ENCODE results near the gene GIMAP8. TPM values are rescaled to one million over a fixed set of nuclear protein-coding genes. Genes with fewer than 3 reads are reported as not detected.

Gene GIMAP8
- polyA plus RNA-seq, 1 of the 3 experiments (the other 2 are of a cell fraction) = not detected

GRCh38 chr7:150409300-150410030 lies 41.0 kb upstream of the GIMAP8 start (continued):
- TF ChIP-seq USF1 (IDR thresholded peaks at IDR 0.05; ENCODE audit: borderline replicate concordance, low read depth) (no peak), NRF1 (IDR thresholded peaks at IDR 0.05; ENCODE audit: low read depth, low read length) (no peak), MEF2A (IDR thresholded peaks at IDR 0.05; ENCODE audit: borderline replicate concordance, low read depth) (no peak), GATA2 (CRISPR knock-in tag; IDR thresholded peaks at IDR 0.05) (no peak), RFX5 (IDR thresholded peaks at IDR 0.05; ENCODE audit: low read length) (no peak)

- no peak overlapping the region for H3K4me2 ChIP-seq
- ChIA-PET POLR2A (interaction anchor here (0.9 to 1.5 kb wide), 2 partner anchors 18 to 87 kb away, joined by 3 read pairs; partner anchors contain the start of genes ACTR3C and LRRC61), CTCF (interaction anchor here (1.1 to 2.8 kb wide), 3 partner anchors 9 to 42 kb away, joined by 3 to 19 read pairs (median 6); no protein-coding TSS in a partner anchor)
- no peak for DNase-seq
- no peak overlapping the region for H3K9ac ChIP-seq
- no peaks in the 10 kb centered on the region for H3K9me2 ChIP-seq
- H2AFZ ChIP-seq (ENCODE audit: low read depth) = no peak overlapping the region
- no peak for TF ChIP-seq USF1 (IDR thresholded peaks at IDR 0.05; ENCODE audit: borderline replicate concordance, low read depth)
- TF ChIP-seq REST (IDR thresholded peaks at IDR 0.05; ENCODE audit: low read depth, low read length) = no peak
- TF ChIP-seq FOSL2 (IDR thresholded peaks at IDR 0.05; ENCODE audit: borderline replicate concordance, low read depth) = no peak
- TF ChIP-seq NRF1 (IDR thresholded peaks at IDR 0.05; ENCODE audit: low read depth, low read length) = no peak
- TF ChIP-seq RAD21 (IDR thresholded peaks at IDR 0.05; ENCODE audit: low read length) = no peak
- no peak for TF ChIP-seq NFIC (IDR thresholded peaks at IDR 0.05; ENCODE audit: borderline replicate concordance)
- no peak for TF ChIP-seq MXI1 (IDR thresholded peaks at IDR 0.05; ENCODE audit: low read depth, low read length)
- no peak for TF ChIP-seq RCOR1 (IDR thresholded peaks at IDR 0.05; ENCODE audit: low read length)
- TF ChIP-seq MAX (IDR thresholded peaks at IDR 0.05; ENCODE audit: low read depth) = no peak
- no peak for TF ChIP-seq MEF2A (IDR thresholded peaks at IDR 0.05; ENCODE audit: borderline replicate concordance, low read depth)
- TF ChIP-seq RXRA (IDR thresholded peaks at IDR 0.05; ENCODE audit: borderline replicate concordance, low read depth) = no peak
- no peak for TF ChIP-seq GATA2 (CRISPR knock-in tag; IDR thresholded peaks at IDR 0.05)
- no peak for TF ChIP-seq SMC3 (IDR thresholded peaks at IDR 0.05; ENCODE audit: low read depth, low read length)
- no peak for TF ChIP-seq EP300 (IDR thresholded peaks at IDR 0.05; ENCODE audit: borderline replicate concordance in 1 of 2, low read depth in 1 of 2, low read length in 1 of 2)
- TF ChIP-seq ZBTB33 (IDR thresholded peaks at IDR 0.05; ENCODE audit: borderline replicate concordance, low read depth) = no peak
- H3K9me3 ChIP-seq = no peaks in the 10 kb centered on the region
- H4K20me1 ChIP-seq (ENCODE audit: insufficient read depth) = no peaks in the 10 kb centered on the region
- H3K27me3 ChIP-seq (ENCODE audit: insufficient read depth) = no peaks in the 10 kb centered on the region
- H3K36me3 ChIP-seq (replicated peaks in 1 of 2; ENCODE audit: control insufficient read depth in 1 of 2, insufficient read depth in 2 of 2, low read length in 1 of 2) = peaks cover 0 to 6% of the 10 kb centered on the region in 2 experiments
- 87% methylated on average over 6 of the region's 7 CpGs for WGBS (ENCODE audit: low lambda C conversion rate)
- no peaks in the 10 kb centered on the region for H3K79me2 ChIP-seq (ENCODE audit: insufficient read depth)
- H3K4me1 ChIP-seq (ENCODE audit: control insufficient read depth in 1 of 2, insufficient read depth in 2 of 2, low read depth in 1 of 2, low read length in 1 of 2) = peaks cover 0 to 8% of the 10 kb centered on the region in 2 experiments; a peak in 1 of 4 replicates
- no peaks in the 10 kb centered on the region for H3F3A ChIP-seq (replicated peaks; ENCODE audit: insufficient read depth)
- H3K27ac ChIP-seq (ENCODE audit: low read depth in 2 of 2, low read length in 1 of 2) = no peak overlapping the region
- no peak overlapping the region for H3K4me3 ChIP-seq (ENCODE audit: low read depth in 2 of 2, low read length in 1 of 2)
These were observed 40.3 kb upstream of the GIMAP8 start for GRCh38 chr7:150410131-150410530.
